ENCODE results near the gene ABCG2.

Gene ABCG2

DNA sequence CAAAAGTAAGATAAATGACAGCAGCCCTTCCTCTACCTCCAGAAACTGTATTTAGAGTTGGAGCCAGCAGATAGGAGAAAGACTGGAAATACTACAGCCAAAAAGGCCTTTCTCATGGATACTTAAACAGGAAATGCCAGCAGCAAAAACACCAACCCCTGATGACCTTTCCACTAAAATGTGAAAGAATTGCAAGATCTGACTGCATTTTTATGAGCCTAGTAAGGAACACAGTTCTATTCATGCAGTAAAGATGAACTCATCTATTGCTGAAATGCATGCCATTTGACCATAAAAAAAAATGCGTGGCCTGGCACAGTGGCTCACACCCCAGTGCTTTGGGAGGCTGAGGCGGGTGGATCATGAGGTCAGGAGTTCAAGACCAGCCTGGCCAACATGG is 19.9 kb downstream of the ABCG2 start:
- Histone ChIP-seq H3K27ac (no peak overlapping the region), H3K36me3 (no peaks in the 10 kb centered on the region), H3K4me1 (ENCODE audit: control insufficient read depth in 1 of 2, insufficient read depth in 1 of 2, low read depth in 1 of 2, low read length in 1 of 2) (no peaks in the 10 kb centered on the region), H3K9me3 (no peaks in the 10 kb centered on the region), H3K4me3 (ENCODE audit: low read depth in 1 of 2, low read length in 1 of 2) (no peak overlapping the region), H3K27me3 (no peaks in the 10 kb centered on the region)
- TF ChIP-seq, protein P1, sequence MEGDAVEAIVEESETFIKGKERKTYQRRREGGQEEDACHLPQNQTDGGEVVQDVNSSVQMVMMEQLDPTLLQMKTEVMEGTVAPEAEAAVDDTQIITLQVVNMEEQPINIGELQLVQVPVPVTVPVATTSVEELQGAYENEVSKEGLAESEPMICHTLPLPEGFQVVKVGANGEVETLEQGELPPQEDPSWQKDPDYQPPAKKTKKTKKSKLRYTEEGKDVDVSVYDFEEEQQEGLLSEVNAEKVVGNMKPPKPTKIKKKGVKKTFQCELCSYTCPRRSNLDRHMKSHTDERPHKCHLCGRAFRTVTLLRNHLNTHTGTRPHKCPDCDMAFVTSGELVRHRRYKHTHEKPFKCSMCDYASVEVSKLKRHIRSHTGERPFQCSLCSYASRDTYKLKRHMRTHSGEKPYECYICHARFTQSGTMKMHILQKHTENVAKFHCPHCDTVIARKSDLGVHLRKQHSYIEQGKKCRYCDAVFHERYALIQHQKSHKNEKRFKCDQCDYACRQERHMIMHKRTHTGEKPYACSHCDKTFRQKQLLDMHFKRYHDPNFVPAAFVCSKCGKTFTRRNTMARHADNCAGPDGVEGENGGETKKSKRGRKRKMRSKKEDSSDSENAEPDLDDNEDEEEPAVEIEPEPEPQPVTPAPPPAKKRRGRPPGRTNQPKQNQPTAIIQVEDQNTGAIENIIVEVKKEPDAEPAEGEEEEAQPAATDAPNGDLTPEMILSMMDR (IDR thresholded peaks at IDR 0.05): no peak

DNA sequence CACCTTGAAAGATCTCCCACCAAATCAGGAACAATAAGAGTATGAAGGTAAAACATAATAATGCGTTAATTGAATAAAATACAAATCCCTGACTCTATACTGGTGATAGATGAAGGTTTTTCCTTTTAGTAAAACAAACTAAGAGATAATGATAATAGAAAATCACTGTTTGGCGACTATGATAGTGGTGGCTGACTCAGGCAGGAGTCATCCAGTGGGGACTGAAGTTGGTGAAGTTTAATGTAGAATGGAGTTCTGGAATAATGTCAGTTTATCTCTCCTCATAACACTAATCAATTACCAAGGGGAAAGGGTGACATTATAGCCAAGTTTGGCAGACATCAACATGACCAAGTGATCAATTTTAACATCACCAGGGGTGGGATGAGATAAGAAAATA is 21.3 kb downstream of the ABCG2 start:
- no peaks in the 10 kb centered on the region for H3K4me1 ChIP-seq (ENCODE audit: control insufficient read depth in 1 of 2, insufficient read depth in 1 of 2, low read depth in 1 of 2, low read length in 1 of 2)
- H3K9me3 ChIP-seq: no peaks in the 10 kb centered on the region
- H3K36me3 ChIP-seq: no peaks in the 10 kb centered on the region
- no peak overlapping the region for H3K4me3 ChIP-seq (ENCODE audit: low read depth in 1 of 2, low read length in 1 of 2)
- no peak overlapping the region for H3K27ac ChIP-seq
- no peaks in the 10 kb centered on the region for H3K27me3 ChIP-seq
- TF ChIP-seq, protein P1 (IDR thresholded peaks at IDR 0.05): no peak

DNA sequence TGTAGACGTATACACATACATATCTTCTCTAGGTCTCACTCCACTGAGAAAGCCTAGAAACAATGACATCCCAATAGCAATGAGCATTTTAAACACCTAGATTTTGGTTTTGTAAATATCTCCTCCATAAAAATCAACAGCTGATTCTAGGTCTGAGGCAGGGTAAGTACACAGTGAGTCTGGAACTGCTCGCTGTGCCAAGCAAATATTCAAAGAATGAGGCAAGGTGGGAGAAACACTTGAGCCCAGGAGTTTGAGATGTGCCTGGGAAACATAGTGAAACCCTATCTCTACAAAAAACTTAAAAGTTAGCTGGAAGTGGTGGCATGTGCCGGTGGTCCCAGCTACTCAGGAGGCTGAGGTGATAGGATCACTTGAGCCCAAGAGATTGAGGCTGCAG is 22.2 kb downstream of the ABCG2 start:
- TF ChIP-seq, protein P1 (IDR thresholded peaks at IDR 0.05): no peak
- Histone ChIP-seq H3K4me1 (ENCODE audit: control insufficient read depth in 1 of 2, insufficient read depth in 1 of 2, low read depth in 1 of 2, low read length in 1 of 2) (no peaks in the 10 kb centered on the region), H3K4me3 (ENCODE audit: low read depth in 1 of 2, low read length in 1 of 2) (no peak overlapping the region), H3K36me3 (no peaks in the 10 kb centered on the region), H3K27me3 (no peaks in the 10 kb centered on the region), H3K27ac (no peak overlapping the region), H3K9me3 (no peaks in the 10 kb centered on the region)

DNA sequence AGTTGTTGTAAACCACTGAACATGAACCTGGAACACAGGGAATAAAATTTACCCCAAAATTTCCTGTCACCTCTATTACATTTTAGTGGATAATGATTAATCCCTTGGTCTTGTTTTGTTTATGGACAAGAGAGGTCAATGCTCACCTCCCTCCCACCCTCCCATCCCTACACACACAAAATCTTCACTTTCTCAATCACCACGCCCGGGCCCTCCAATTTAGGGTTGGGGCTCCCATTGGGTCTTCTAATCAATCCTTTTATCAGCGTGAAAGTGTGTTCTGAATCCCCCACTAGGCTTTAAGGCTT is 23.1 kb downstream of the ABCG2 start:
- no peak overlapping the region for H3K4me3 ChIP-seq (ENCODE audit: low read depth in 1 of 2, low read length in 1 of 2)
- no peaks in the 10 kb centered on the region for H3K36me3 ChIP-seq
- TF ChIP-seq, protein P1 (IDR thresholded peaks at IDR 0.05): no peak
- H3K27me3 ChIP-seq: no peaks in the 10 kb centered on the region
- no peaks in the 10 kb centered on the region for H3K4me1 ChIP-seq (ENCODE audit: control insufficient read depth in 1 of 2, insufficient read depth in 1 of 2, low read depth in 1 of 2, low read length in 1 of 2)
- H3K9me3 ChIP-seq: no peaks in the 10 kb centered on the region
- H3K27ac ChIP-seq: no peak overlapping the region

DNA sequence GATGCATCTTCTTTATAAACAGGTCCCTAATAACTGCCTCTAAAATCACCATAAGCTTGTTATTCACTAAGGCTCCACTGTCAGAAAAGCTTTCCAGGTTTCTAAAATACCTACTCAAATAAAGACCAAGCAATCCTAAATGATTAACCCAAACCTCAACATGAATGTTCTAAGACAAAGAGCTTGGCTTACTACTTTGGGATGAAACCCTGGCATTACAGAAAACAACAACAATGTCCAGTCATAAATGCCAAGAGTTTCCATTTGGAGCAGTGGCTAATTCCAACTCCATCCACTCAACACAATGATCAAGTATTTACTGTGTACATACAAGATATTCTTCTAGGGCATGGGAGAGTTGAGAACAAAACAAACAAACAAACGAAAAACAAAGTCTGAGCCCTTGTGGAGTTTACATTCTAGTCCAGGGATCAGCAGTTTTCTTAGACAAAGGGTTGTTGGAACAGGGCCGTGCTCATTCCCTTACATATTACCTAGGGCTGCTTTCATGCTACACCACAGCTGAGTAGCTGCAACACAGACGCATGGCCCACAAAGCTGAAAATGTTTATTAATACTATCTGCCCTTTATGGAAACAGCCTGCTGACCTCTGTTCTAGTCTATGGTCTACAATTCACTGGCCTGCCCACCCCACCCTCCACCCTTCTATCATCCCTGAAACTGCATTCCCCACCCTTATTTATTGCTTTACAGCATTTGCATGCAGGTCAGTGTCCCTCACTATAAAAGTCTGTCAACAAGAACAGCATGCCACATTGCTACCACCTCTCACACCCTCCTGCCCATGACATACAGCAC is 23.7 kb downstream of the ABCG2 start:
- H3K4me1 ChIP-seq (ENCODE audit: control insufficient read depth in 1 of 2, insufficient read depth in 1 of 2, low read depth in 1 of 2, low read length in 1 of 2): no peaks in the 10 kb centered on the region
- no peaks in the 10 kb centered on the region for H3K27me3 ChIP-seq
- no peaks in the 10 kb centered on the region for H3K36me3 ChIP-seq
- no peak overlapping the region for H3K27ac ChIP-seq
- H3K4me3 ChIP-seq (ENCODE audit: low read depth in 1 of 2, low read length in 1 of 2): no peak overlapping the region
- TF ChIP-seq, protein P1 (IDR thresholded peaks at IDR 0.05): no peak
- H3K9me3 ChIP-seq: no peaks in the 10 kb centered on the region
